NCI-H345 treated with DMSO at 0.1 percent for 48 hours (cell line): ENCODE measurements around the gene TAF1B.

Experiments
- DNase-seq: peaks from one replicate; lab custom pipeline; 2025; ENCODE audit not compliant: unreplicated experiment; lab: John Stamatoyannopoulos, UW

Gene TAF1B

GRCh38 chr2:9843229-9844035 lies at the start of gene TAF1B:
Gene TAF1B (plus strand): TSS chr2:9843474. CDS start chr2:9843542, 68 bp downstream.
- DNase-seq, result peak; percentile 88

DNA sequence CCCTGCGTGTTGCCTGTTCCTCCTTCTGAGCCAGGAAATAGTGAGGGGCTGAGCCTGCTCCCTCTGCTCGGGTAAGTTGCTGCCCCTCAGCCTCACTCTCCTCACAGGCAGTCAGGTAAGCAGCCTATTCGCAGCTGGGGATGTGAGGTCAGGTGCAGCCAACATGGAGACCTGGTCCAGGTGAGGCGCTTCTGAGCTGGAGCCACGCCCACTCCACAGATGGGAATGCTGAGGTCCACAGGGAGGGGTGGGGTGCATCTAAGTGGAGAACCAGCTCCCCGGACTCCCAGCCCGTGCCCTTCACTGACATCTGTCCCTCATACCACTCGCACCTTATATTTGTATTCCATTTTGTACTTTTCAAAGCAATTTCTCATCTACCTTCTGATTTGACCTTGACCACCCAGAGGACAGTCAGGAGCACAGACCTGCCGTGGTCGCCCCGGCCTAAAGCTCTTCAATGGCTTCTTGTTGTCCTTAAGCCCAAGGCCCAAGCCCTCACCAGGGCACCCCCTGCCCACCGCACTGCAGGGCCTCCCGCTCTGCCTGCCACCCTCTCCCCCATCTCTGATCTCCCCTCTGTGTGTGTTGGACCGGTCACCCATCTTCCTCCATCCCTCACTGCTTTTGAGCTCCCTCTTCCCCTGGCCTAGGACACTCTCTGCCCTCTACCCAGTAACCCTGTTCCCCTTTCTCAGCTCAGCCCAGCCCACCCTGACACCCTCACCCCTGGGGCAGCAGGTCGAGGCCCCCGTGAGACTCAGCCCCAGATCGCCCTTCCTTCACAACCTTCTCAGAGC lies 49.2 kb upstream of the TAF1B start:
- no peak for DNase-seq

- no peak for DNase-seq
Observed at GRCh38 chr2:9795071-9795470, 48.2 kb upstream of the TAF1B start.

GRCh38 chr2:9796056-9797010 lies 46.9 kb upstream of the TAF1B start:
- DNase-seq, result no peak

- no peak for DNase-seq
Observed at GRCh38 chr2:9797086-9797485, 46.2 kb upstream of the TAF1B start.

DNA sequence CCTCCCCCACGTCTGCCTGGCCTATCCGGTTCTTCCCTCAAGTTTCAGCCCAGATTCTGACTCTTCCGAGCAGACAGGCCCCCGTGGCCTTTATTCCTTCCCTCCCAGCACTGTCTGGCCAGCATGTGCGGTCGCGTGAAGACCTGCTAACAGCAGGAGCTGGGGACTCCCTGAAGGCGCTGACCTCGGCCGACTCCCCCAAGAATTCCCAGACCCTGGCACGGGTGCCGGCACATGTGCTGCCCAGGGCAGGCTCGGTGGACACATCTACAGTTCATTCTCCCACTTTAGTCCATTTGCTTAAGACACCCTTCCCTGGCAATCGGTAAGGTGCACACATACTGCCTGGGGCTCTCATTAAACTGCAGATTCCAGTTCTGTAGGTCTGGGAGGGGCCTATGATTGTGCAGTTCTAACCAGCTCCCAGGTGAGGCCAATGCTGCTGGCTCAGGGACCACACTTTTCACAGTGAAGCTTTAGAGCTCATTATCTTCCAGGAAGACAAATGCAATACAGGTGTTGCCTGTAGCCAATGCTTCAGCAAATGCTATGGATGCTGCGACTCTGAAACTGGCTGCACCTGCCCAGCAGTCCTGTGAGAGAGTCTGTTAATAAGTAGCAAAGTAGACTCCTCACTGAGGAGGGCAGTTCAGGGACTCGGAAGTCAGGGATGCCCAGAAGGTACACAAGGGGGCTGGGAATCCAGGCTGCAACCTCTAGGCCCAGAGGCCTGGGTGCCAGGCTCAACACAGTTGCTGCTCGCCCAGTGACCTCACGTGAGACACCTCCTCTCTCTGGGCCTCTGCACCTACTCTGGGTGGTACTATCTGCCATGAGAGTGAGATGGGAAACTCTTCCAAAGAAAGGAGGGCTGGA lies 45.4 kb upstream of the TAF1B start:
- no peak for DNase-seq

- no peak for DNase-seq
Observed at GRCh38 chr2:9799011-9799596, 44.2 kb upstream of the TAF1B start.

DNA sequence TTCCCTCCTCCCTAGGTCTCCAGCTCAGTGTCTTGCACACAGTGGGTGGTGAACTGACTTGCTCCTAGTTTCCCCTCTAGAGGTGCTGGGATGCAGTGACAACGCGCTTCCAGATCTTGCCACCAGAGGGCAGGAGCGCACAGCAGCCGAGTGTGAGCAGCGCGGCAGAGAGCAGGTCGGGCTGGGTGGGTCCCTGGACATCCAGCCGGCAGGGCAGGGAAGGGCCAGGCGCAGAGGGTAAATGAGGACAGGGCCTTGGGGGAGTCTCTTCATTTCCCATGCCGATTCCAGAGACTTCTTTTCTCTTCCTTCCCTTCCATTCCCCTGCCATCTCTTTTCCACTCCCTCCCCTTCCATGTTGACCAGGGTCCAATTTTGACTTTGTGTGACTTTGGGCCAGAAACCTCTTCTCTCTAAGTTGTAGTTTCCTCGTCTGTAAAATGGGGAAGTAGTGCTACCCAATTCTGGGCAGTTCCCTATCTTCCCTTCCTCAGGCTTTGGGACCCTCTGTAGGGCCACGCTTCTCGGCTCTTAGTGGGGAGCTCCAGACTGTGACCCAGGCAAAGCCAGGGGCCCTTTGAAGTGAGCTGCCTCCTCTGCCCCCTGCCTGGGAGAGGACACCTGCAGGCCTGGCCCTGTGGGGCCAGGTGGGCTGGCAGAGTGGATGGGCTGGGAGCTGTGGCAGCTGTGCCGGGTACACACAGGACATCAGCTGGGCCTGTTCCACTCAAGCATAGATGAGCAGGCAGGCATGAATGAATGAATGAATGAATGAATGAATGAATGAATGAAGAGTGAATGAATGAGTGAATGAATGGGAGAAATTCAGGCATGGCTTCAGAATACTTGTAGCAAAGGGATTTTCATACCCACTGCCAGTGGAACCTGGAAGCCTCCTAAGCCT lies 43.3 kb upstream of the TAF1B start:
- DNase-seq, result peak; percentile 69

DNA sequence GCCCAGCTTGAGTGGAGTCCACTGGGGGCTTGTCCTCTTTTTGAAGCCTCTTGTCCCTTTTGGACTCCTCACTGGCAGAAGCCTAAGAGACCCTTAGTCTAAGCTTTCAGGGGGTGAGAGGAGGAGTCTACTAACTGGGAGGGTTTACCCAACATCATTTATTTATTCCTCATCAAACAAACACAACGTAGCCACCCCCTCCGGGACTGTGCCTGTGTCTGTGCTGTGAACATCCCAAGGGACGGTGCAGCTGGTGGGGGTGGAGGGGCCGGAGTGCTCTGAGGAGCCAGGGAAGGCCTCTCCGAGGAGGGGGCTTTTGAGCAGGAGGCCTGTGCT lies 42.7 kb upstream of the TAF1B start:
- DNase-seq, result no peak

GRCh38 chr2:9800975-9801726 lies 42.1 kb upstream of the TAF1B start:
- no peak for DNase-seq

GRCh38 chr2:9802576-9802993 lies 40.7 kb upstream of the TAF1B start:
- DNase-seq, result no peak

GRCh38 chr2:9803023-9803805 lies 40.1 kb upstream of the TAF1B start:
- DNase-seq, result no peak

DNA sequence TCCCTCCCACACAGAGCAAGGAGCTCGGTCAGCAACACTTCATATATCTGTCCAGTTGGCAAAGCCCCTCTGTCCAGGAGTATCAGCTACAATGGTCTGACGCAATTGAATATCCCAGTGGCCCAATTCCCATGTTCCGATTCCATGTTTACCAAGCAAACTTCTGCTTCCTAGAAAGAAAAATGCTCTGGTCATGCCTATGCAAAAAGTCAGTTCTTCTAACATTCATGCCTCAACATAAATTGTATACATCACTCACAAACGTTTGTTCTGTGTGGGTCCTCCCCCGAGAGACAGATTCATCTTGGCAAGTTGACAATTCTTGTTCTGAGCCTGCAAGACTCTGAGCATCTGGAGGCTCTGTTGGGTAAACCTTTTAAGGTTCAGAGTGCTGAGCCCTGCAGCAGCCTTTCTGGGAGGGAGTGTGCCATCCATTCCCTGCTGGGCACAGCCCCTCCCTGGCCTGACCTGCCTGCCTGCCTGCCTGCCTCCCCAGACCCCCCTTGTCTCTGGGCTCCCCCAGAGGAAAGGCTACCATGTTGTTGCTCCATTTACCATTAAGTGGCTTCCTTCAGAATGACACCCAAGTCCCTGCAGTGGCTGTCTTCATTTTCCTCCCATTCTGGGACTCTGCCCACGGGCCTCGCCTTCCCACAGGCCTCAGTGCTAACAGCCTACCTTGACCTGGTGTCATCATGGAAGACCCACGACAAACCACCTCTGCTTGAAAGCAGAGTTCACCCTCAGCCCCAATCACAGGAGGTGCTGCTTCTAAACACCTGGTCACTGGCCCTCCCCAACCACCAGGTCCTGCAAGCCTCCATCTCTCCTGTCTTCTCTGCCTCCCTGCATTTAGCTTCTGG lies 37.6 kb upstream of the TAF1B start:
- DNase-seq, result no peak

GRCh38 chr2:9806298-9806610 lies 37.0 kb upstream of the TAF1B start:
- no peak for DNase-seq

GRCh38 chr2:9806656-9807055 lies 36.6 kb upstream of the TAF1B start:
- DNase-seq, result no peak

GRCh38 chr2:9807056-9807455 lies 36.2 kb upstream of the TAF1B start:
- DNase-seq, result no peak
